Measurements from ENCODE around the gene GNB1L.

- TF ChIP-seq POLR2A (IDR thresholded peaks at IDR 0.05) = no peak
- TF ChIP-seq CTCF (IDR thresholded peaks at IDR 0.05) = no peak
Measured at GRCh38 chr22:19801340-19802000, 53.2 kb downstream of the GNB1L start.

Data from gastroesophageal sphincter (tissue), 3 donors.